Measurements from ENCODE around the gene SLC52A1. TPM values are rescaled to one million over a fixed set of nuclear protein-coding genes. Genes with fewer than 3 reads are reported as not detected.
"Not testable (repeated sequence)": the region's sequence is repeated elsewhere in the genome, so short reads cannot be mapped to it uniquely, and the experiment has no call there.

Gene SLC52A1
- total RNA-seq, 1 donor from 2014 or later: not detected

GRCh38 chr17:5032865-5033264 is 2.4 kb downstream of the SLC52A1 start:
- no peak for FAIRE-seq
- no peak for DNase-seq (ENCODE audit: low spot score in 2 of 2)

GRCh38 chr17:5031365-5032082 is 3.7 kb downstream of the SLC52A1 start:
- peak; percentile 79 to 87 for DNase-seq (ENCODE audit: low spot score in 2 of 2)
- no peak for FAIRE-seq

- not testable (repeated sequence) for DNase-seq (ENCODE audit: low spot score in 2 of 2); FAIRE-seq
Observed at GRCh38 chr17:5030168-5030567, 5.1 kb downstream of the SLC52A1 start.

GRCh38 chr17:5027916-5028315 is 7.3 kb downstream of the SLC52A1 start:
- no peak for FAIRE-seq
- DNase-seq (ENCODE audit: low spot score in 2 of 2): no peak

- no peak for FAIRE-seq
- DNase-seq (ENCODE audit: low spot score in 2 of 2): no peak
Observed at GRCh38 chr17:5027299-5027698, 7.9 kb downstream of the SLC52A1 start.

- FAIRE-seq (no peak), DNase-seq (ENCODE audit: low spot score in 2 of 2) (no peak)
Observed at GRCh38 chr17:5024604-5025003, 10.6 kb downstream of the SLC52A1 start.

- FAIRE-seq (no peak), DNase-seq (ENCODE audit: low spot score in 2 of 2) (no peak)
Observed at GRCh38 chr17:5023588-5024147, 11.6 kb downstream of the SLC52A1 start.

- FAIRE-seq: no peak
- no peak for DNase-seq (ENCODE audit: low spot score in 2 of 2)
Observed at GRCh38 chr17:5022171-5022711, 13.0 kb downstream of the SLC52A1 start.

- FAIRE-seq: no peak
Observed at GRCh38 chr17:5020502-5021023, 14.7 kb downstream of the SLC52A1 start.

GRCh38 chr17:5019475-5019956 is 15.7 kb downstream of the SLC52A1 start:
- no peak for FAIRE-seq
- DNase-seq (ENCODE audit: low spot score in 2 of 2): no peak

More at GRCh38 chr17:5020502-5021023, 14.7 kb downstream of the SLC52A1 start:
- no peak for DNase-seq (ENCODE audit: low spot score in 2 of 2)

- DNase-seq (ENCODE audit: low spot score in 2 of 2) (no peak), FAIRE-seq (no peak)
Observed at GRCh38 chr17:5014357-5014756, 20.9 kb downstream of the SLC52A1 start.

- FAIRE-seq (no peak), DNase-seq (ENCODE audit: low spot score in 2 of 2) (no peak)
Observed at GRCh38 chr17:5011928-5012327, 23.3 kb downstream of the SLC52A1 start.

- no peak for FAIRE-seq
- no peak for DNase-seq (ENCODE audit: low spot score in 2 of 2)
Observed at GRCh38 chr17:5003214-5003867, 31.9 kb downstream of the SLC52A1 start.

- DNase-seq (ENCODE audit: low spot score in 2 of 2) (no peak), FAIRE-seq (no peak)
Observed at GRCh38 chr17:5002121-5002788, 33.0 kb downstream of the SLC52A1 start.

- DNase-seq (ENCODE audit: low spot score in 2 of 2) (no peak), FAIRE-seq (no peak)
Observed at GRCh38 chr17:5000237-5000639, 35.0 kb downstream of the SLC52A1 start.

- no peak for DNase-seq (ENCODE audit: low spot score in 2 of 2)
- FAIRE-seq: no peak
Observed at GRCh38 chr17:4999430-5000093, 35.7 kb downstream of the SLC52A1 start.

- DNase-seq (ENCODE audit: low spot score in 2 of 2) (peak in 1 of 2 donors; percentile 50), FAIRE-seq (no peak)
Observed at GRCh38 chr17:4998732-4999429, 36.3 kb downstream of the SLC52A1 start.

- no peak for FAIRE-seq
Observed at GRCh38 chr17:4998027-4998731, 37.0 kb downstream of the SLC52A1 start.

More at GRCh38 chr17:4998027-4998731, 37.0 kb downstream of the SLC52A1 start:
- DNase-seq (ENCODE audit: low spot score in 2 of 2): peak in 1 of 2 donors; percentile 55
